IMR-90 (cell line): Measurements from ENCODE around the gene PLCB4.

ENCODE experiments used
- MAZ ChIP-seq: IDR thresholded peaks from 2 replicates; pipeline ENCODE4 v1.6.1; 2012; ENCODE audit warnings: low read depth, mild to moderate bottlenecking, low read length, improper control_type of control experiment, moderate library complexity, borderline replicate concordance
- TF ChIP-seq, protein P1 (sequence below): conservative IDR thresholded peaks from 2 replicates; pipeline ENCODE4 v1.5.1; 2012; ENCODE audit warnings: mild to moderate bottlenecking, low read depth, low read length, improper control_type of control experiment

DNA sequence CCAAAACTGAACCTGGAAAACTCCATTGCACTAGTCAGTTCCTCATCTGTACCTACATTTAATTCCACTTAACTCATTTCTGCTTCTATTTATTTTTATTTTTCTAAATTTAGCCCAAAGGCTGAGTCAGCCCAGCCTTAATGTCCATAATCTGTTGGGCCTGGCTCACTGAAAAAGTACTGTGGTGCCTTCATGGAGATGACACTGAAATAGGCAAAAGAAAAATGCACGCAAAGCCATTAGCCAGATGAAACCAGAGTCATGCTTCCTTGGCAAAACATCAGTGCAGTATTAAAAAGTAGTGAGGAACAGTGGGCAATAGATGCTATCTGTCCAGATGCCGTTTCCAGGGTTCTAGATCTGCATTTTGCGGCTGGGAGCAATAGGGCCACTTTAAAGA is 14.7 kb upstream of the PLCB4 start:
- TF ChIP-seq, protein P1, sequence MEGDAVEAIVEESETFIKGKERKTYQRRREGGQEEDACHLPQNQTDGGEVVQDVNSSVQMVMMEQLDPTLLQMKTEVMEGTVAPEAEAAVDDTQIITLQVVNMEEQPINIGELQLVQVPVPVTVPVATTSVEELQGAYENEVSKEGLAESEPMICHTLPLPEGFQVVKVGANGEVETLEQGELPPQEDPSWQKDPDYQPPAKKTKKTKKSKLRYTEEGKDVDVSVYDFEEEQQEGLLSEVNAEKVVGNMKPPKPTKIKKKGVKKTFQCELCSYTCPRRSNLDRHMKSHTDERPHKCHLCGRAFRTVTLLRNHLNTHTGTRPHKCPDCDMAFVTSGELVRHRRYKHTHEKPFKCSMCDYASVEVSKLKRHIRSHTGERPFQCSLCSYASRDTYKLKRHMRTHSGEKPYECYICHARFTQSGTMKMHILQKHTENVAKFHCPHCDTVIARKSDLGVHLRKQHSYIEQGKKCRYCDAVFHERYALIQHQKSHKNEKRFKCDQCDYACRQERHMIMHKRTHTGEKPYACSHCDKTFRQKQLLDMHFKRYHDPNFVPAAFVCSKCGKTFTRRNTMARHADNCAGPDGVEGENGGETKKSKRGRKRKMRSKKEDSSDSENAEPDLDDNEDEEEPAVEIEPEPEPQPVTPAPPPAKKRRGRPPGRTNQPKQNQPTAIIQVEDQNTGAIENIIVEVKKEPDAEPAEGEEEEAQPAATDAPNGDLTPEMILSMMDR: no peak
- no peak for TF ChIP-seq MAZ
